IMR-90 (cell line): Measurements from ENCODE around the gene CSNK1D. TPM values are rescaled to one million over a fixed set of nuclear protein-coding genes. Genes with fewer than 3 reads are reported as not detected.

Experiments
- ATAC-seq: fragments of 200-7000 bp; cut with Tn5 transposase; 2 replicates; pipeline ENCODE4 v1.9.1; 2020; ENCODE audit warnings: low read depth, mild to moderate bottlenecking, moderate library complexity
- BruUV-seq: library from RNA; stranded (reverse); fragments of 400-500 nt; replicated peaks from 2 replicates; lab custom pipeline; 2021; lab: Mats Ljungman, UMichigan
- CTCF ChIA-PET: fragments of 300-600 bp; formaldehyde crosslinking; extraction: SDS; loops from one replicate; lab custom pipeline; 2021; ENCODE audit warnings: antibody characterized with exemption; lab: Yijun Ruan, JAX
- POLR2A ChIA-PET: fragments of 300-600 bp; sonication (Branson Sonifier 250); formaldehyde crosslinking; loops from one replicate; lab custom pipeline; 2022; ENCODE audit warnings: antibody characterized with exemption; ENCODE audit not compliant: unreplicated experiment; lab: Charles Lee
- DNase-seq: peaks from one replicate; pipeline ENCODE4 v3.0.0; 2013
- H2AFZ ChIP-seq: replicated peaks from 2 replicates; pipeline ENCODE3; 2013; ENCODE audit warnings: low read length, mild to moderate bottlenecking; ENCODE audit not compliant: poor library complexity
- H2AK5ac ChIP-seq: 2 replicates; pipeline ENCODE4 v1.6.1; 2013; ENCODE audit warnings: low read depth, low read length, inconsistent platforms
- H2AK9ac ChIP-seq: replicated peaks from 2 replicates; pipeline ENCODE3; 2013; ENCODE audit warnings: mild to moderate bottlenecking, low read depth, low read length, moderate library complexity; ENCODE audit not compliant: poor library complexity
- H2BK120ac ChIP-seq: 2 replicates; pipeline ENCODE4 v1.6.1; 2013; ENCODE audit warnings: low read depth, low read length, inconsistent platforms
- H2BK15ac ChIP-seq: 3 replicates; pipeline ENCODE4 v1.6.1; 2013; ENCODE audit warnings: low read depth, low read length, inconsistent platforms
- H2BK20ac ChIP-seq: 2 replicates; pipeline ENCODE4 v1.6.1; 2013; ENCODE audit warnings: low read depth, mild to moderate bottlenecking, inconsistent platforms, low read length, moderate library complexity
- H2BK5ac ChIP-seq: 2 replicates; pipeline ENCODE4 v1.6.1; 2013; ENCODE audit warnings: mild to moderate bottlenecking, low read depth, low read length, inconsistent platforms; ENCODE audit not compliant: poor library complexity, severe bottlenecking
- H3K14ac ChIP-seq: replicated peaks from 2 replicates; pipeline ENCODE4 v1.6.1; 2013; ENCODE audit warnings: low read depth, low read length, inconsistent platforms
- H3K18ac ChIP-seq: 2 replicates; pipeline ENCODE4 v1.6.1; 2013; ENCODE audit warnings: low read depth, low read length, control low read depth
- H3K23ac ChIP-seq: 2 replicates; pipeline ENCODE4 v1.6.1; 2013; ENCODE audit warnings: low read depth, low read length, inconsistent platforms
- H3K27ac ChIP-seq: 2 replicates; pipeline ENCODE4 v1.5.1; 2013; ENCODE audit warnings: mild to moderate bottlenecking, control low read depth, low read length; ENCODE audit not compliant: insufficient read depth
- H3K27me3 ChIP-seq: 2 replicates; pipeline ENCODE4 v1.6.1; 2013; ENCODE audit warnings: low read length; ENCODE audit not compliant: control insufficient read depth, insufficient read depth
- H3K36me3 ChIP-seq: 2 replicates; pipeline ENCODE4 v1.6.1; 2013; ENCODE audit warnings: low read length, mixed read lengths; ENCODE audit not compliant: control insufficient read depth, insufficient read depth
- H3K4ac ChIP-seq: 2 replicates; pipeline ENCODE4 v1.6.1; 2013; ENCODE audit warnings: low read depth, low read length, inconsistent platforms
- H3K4me1 ChIP-seq: 2 replicates; pipeline ENCODE4 v1.6.1; 2013; ENCODE audit warnings: low read length, mixed read lengths; ENCODE audit not compliant: control insufficient read depth, insufficient read depth
- H3K4me2 ChIP-seq: 2 replicates; pipeline ENCODE4 v1.6.1; 2013; ENCODE audit warnings: low read depth, mild to moderate bottlenecking, control low read depth, low read length, moderate library complexity
- H3K4me3 ChIP-seq: 2 replicates; pipeline ENCODE4 v1.5.1; 2013; ENCODE audit warnings: low read depth, mild to moderate bottlenecking, control low read depth, low read length, moderate library complexity; ENCODE audit not compliant: insufficient read depth
- H3K56ac ChIP-seq: 2 replicates; pipeline ENCODE4 v1.6.1; 2013; ENCODE audit warnings: low read length, inconsistent platforms; ENCODE audit not compliant: insufficient read depth; ENCODE audit errors: extremely low read depth
- H3K79me1 ChIP-seq, 2 experiments: 2 replicates each; pipeline ENCODE4 v1.6.1; 2013; ENCODE audit warnings: low read length in 2 of 2, inconsistent platforms in 1 of 2, low read depth in 1 of 2
- H3K9ac ChIP-seq: 2 replicates; pipeline ENCODE4 v1.6.1; 2013; ENCODE audit warnings: low read depth, low read length, control low read depth
- H3K9me1 ChIP-seq: 2 replicates; pipeline ENCODE4 v1.6.1; 2013; ENCODE audit warnings: low read length, inconsistent platforms; ENCODE audit not compliant: insufficient read depth
- H3K9me3 ChIP-seq: 2 replicates; pipeline ENCODE4 v1.6.1; 2013; ENCODE audit warnings: low read length; ENCODE audit not compliant: control insufficient read depth, insufficient read depth
- H4K20me1 ChIP-seq: 2 replicates; pipeline ENCODE4 v1.6.1; 2013; ENCODE audit warnings: low read length, inconsistent platforms; ENCODE audit not compliant: insufficient read depth
- H4K5ac ChIP-seq: 2 replicates; pipeline ENCODE4 v1.6.1; 2013; ENCODE audit warnings: mild to moderate bottlenecking, low read depth, low read length, control low read depth
- H4K8ac ChIP-seq, 2 experiments: 2 replicates each; pipeline ENCODE4 v1.6.1; 2013; ENCODE audit warnings: low read depth in 2 of 2, low read length in 2 of 2, control low read depth in 1 of 2, inconsistent platforms in 1 of 2
- H4K91ac ChIP-seq: 2 replicates; pipeline ENCODE4 v1.6.1; 2013; ENCODE audit warnings: low read depth, low read length, inconsistent platforms; ENCODE audit not compliant: insufficient read depth
- BHLHE40 ChIP-seq: fragments of 150-350 bp; IDR thresholded peaks from 2 replicates; pipeline ENCODE4 v1.6.1; 2016; ENCODE audit warnings: mild to moderate bottlenecking, low read depth, low read length
- CEBPB ChIP-seq: IDR thresholded peaks from 2 replicates; pipeline ENCODE4 v1.6.1; 2012; ENCODE audit warnings: low read depth, low read length, improper control_type of control experiment
- CHD1 ChIP-seq: IDR thresholded peaks from 2 replicates; pipeline ENCODE4 v1.6.1; 2012; ENCODE audit warnings: low read depth, low read length, improper control_type of control experiment
- CTCF ChIP-seq: conservative IDR thresholded peaks from 2 replicates; pipeline ENCODE4 v1.5.1; 2012; ENCODE audit warnings: mild to moderate bottlenecking, low read depth, low read length, improper control_type of control experiment
- ELK1 ChIP-seq: fragments of 150-350 bp; IDR thresholded peaks from 2 replicates; pipeline ENCODE4 v1.6.1; 2016; ENCODE audit warnings: low read depth, mild to moderate bottlenecking, low read length, moderate library complexity, borderline replicate concordance
- FOS ChIP-seq: fragments of 150-350 bp; IDR thresholded peaks from 2 replicates; pipeline ENCODE4 v1.6.1; 2016; ENCODE audit warnings: low read depth, low read length
- MAFK ChIP-seq: IDR thresholded peaks from 2 replicates; pipeline ENCODE4 v1.6.1; 2012; ENCODE audit warnings: low read depth, low read length, improper control_type of control experiment
- MAZ ChIP-seq: IDR thresholded peaks from 2 replicates; pipeline ENCODE4 v1.6.1; 2012; ENCODE audit warnings: low read depth, mild to moderate bottlenecking, low read length, improper control_type of control experiment, moderate library complexity, borderline replicate concordance
- MXI1 ChIP-seq: IDR thresholded peaks from 2 replicates; pipeline ENCODE4 v1.6.1; 2012; ENCODE audit warnings: low read depth, mild to moderate bottlenecking, low read length, moderate library complexity, borderline replicate concordance
- NFE2L2 ChIP-seq: fragments of 150-350 bp; IDR thresholded peaks from 2 replicates; pipeline ENCODE4 v1.6.1; 2016; ENCODE audit warnings: low read depth, mild to moderate bottlenecking, low read length
- POLR2A ChIP-seq: IDR thresholded peaks from 2 replicates; pipeline ENCODE4 v1.6.1; 2012; ENCODE audit warnings: mild to moderate bottlenecking, low read depth, low read length
- RCOR1 ChIP-seq: IDR thresholded peaks from 2 replicates; pipeline ENCODE4 v1.6.1; 2012; ENCODE audit warnings: mild to moderate bottlenecking, low read length, improper control_type of control experiment; ENCODE audit not compliant: insufficient replicate concordance
- RFX5 ChIP-seq: IDR thresholded peaks from 2 replicates; pipeline ENCODE4 v1.8.0; 2012; ENCODE audit warnings: low read depth, mild to moderate bottlenecking, low read length, moderate library complexity
- WGBS, 2 experiments: methylation state at CpG; one replicate each; pipeline versions ENCODE4 v1.1.5 to v1.1.7; 2013; ENCODE audit warnings: missing lambda C conversion rate in 2 of 2; ENCODE audit not compliant: insufficient read length in 1 of 2; ENCODE audit errors: extremely low coverage in 2 of 2; 5-methylcytosine and 5-hydroxymethylcytosine counted together
- dilution Hi-C: fragments of 300-500 bp; cut with HindIII; formaldehyde crosslinking; loops from one replicate; pipeline ENCODE4 v1.14.3; 2018; ENCODE audit warnings: low sequenced_read_pairs; ENCODE audit not compliant: unreplicated experiment
- in situ Hi-C: fragments of 300-500 bp; cut with MboI; formaldehyde crosslinking; loops from 3 replicates; pipeline ENCODE4 v1.14.3; 2019; ENCODE audit warnings: low sequenced_read_pairs, inconsistent platforms, mixed read lengths
- intact Hi-C: fragments of 100-400 bp; cut with micrococcal nuclease; formaldehyde crosslinking; loops from 2 replicates; pipeline ENCODE4 v1.10.0; 2022
- polyA plus RNA-seq, 3 experiments: library from polyadenylated mRNA; depleted of rRNA; stranded (reverse); fragments of >200 nt; gene quantifications; 2 replicates each; pipeline ENCODE4 v1.2.3, GENCODE V29; 2012; ENCODE audit warnings: low replicate concordance in 1 of 3
- total RNA-seq: library from RNA; depleted of rRNA; stranded (reverse); fragments of >200 nt; gene quantifications from 2 replicates; pipeline ENCODE4 v1.2.3, GENCODE V29; 2012
- TF ChIP-seq, protein P1 (sequence below): fragments of 150-350 bp; IDR thresholded peaks from 2 replicates; pipeline ENCODE4 v1.6.1; 2017; ENCODE audit warnings: mild to moderate bottlenecking, antibody characterized with exemption, low read length, low read depth

Gene CSNK1D
- total and polyA plus RNA-seq, 2 of the 4 experiments (the other 2 are of a cell fraction), result 47.1 to 186 TPM

GRCh38 chr17:82231312-82231561 is 42.3 kb downstream of the CSNK1D start:
- intact Hi-C loops, result loop anchor here (2.0 kb wide), 1 partner anchor 14 kb away; no protein-coding TSS in a partner anchor
- peak; percentile 0; the same call in 1 of the 2 replicates for ATAC-seq
- H3K36me3 ChIP-seq, result peaks cover 22% of the 10 kb centered on the region

More at GRCh38 chr17:82231312-82231561, 42.3 kb downstream of the CSNK1D start:
- CTCF ChIA-PET, result no interaction called here
- H3K23ac ChIP-seq, result peak overlapping the region; percentile 63; the same call in 1 of the 2 replicates
- peak overlapping the region; percentile 48 for H3K14ac ChIP-seq
- H3K18ac ChIP-seq, result peak overlapping the region; percentile 39; the same call in 1 of the 2 replicates
- peak overlapping the region; percentile 98 for H3K4me3 ChIP-seq
- POLR2A ChIA-PET, result no interaction called here
- no TSS peak for BruUV-seq
- H3K79me1 ChIP-seq, result peaks cover 0 to 70% of the 10 kb centered on the region in 2 experiments; a peak in 3 of 4 replicates
- dilution Hi-C loops (no loop called here), in situ Hi-C loops (no loop called here)
- no peak overlapping the region for H4K5ac ChIP-seq
- H2AFZ ChIP-seq, result peak overlapping the region; percentile 2
- H2BK5ac ChIP-seq, result peak overlapping the region; percentile 79
- TF ChIP-seq CTCF (no peak), RFX5 (no peak), MXI1 (no peak), NFE2L2 (no peak), FOS (no peak), ELK1 (no peak), MAZ (no peak), MAFK (no peak), RCOR1 (no peak), BHLHE40 (no peak), POLR2A (no peak), CEBPB (no peak), CHD1 (no peak)
- TF ChIP-seq, protein P1, sequence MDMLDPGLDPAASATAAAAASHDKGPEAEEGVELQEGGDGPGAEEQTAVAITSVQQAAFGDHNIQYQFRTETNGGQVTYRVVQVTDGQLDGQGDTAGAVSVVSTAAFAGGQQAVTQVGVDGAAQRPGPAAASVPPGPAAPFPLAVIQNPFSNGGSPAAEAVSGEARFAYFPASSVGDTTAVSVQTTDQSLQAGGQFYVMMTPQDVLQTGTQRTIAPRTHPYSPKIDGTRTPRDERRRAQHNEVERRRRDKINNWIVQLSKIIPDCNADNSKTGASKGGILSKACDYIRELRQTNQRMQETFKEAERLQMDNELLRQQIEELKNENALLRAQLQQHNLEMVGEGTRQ, result no peak
- WGBS, 2 experiments, result no CpG with 5 or more reads among the region's 18 CpGs
- H3K4me2 ChIP-seq, result peak overlapping the region; percentile 87
- peak overlapping the region; percentile 47 to 76; a peak in 3 of 4 replicates for H4K8ac ChIP-seq
- no peaks in the 10 kb centered on the region for H3K9me3 ChIP-seq
- H3K4me1 ChIP-seq, result peaks cover 39% of the 10 kb centered on the region
- peak overlapping the region; percentile 85; the same call in 1 of the 2 replicates for H2AK5ac ChIP-seq
- peak overlapping the region; percentile 99 for H2AK9ac ChIP-seq
- peak overlapping the region; percentile 80 for H3K4ac ChIP-seq
- no peak for DNase-seq
- peak overlapping the region; percentile 60; the same call in 1 of the 2 replicates for H3K56ac ChIP-seq
- H2BK15ac ChIP-seq, result no peak overlapping the region
- H3K9ac ChIP-seq, result peak overlapping the region; percentile 91
- peaks cover 73% of the 10 kb centered on the region for H4K20me1 ChIP-seq
- peak overlapping the region; percentile 10; the same call in 1 of the 2 replicates for H2BK120ac ChIP-seq
- no peak overlapping the region for H2BK20ac ChIP-seq
- no peaks in the 10 kb centered on the region for H3K9me1 ChIP-seq
- peak overlapping the region; percentile 91 for H3K27ac ChIP-seq
- H4K91ac ChIP-seq, result peak overlapping the region; percentile 78; the same call in 1 of the 2 replicates
- no peaks in the 10 kb centered on the region for H3K27me3 ChIP-seq
